H9 (cell line): ENCODE results near the gene NPTN. TPM values are rescaled to one million over a fixed set of nuclear protein-coding genes. Genes with fewer than 3 reads are reported as not detected.

Experiments used
- DNase-seq: peaks from one replicate; pipeline ENCODE4 v3.0.0-alpha.2; 2017
- H2AFZ ChIP-seq: one replicate; pipeline ENCODE4 v1.6.1; 2013; ENCODE audit warnings: mild to moderate bottlenecking, low read length, control low read depth, moderate library complexity
- H2AK5ac ChIP-seq: 2 replicates; pipeline ENCODE4 v1.6.1; 2013; ENCODE audit warnings: low read length, control low read depth, mixed read lengths; ENCODE audit not compliant: insufficient read length
- H2BK120ac ChIP-seq: one replicate; pipeline ENCODE4 v1.6.1; 2013; ENCODE audit warnings: low read depth, mild to moderate bottlenecking, low read length, control low read depth, inconsistent platforms; ENCODE audit not compliant: poor library complexity, severe bottlenecking
- H2BK12ac ChIP-seq: 2 replicates; pipeline ENCODE4 v1.6.1; 2013; ENCODE audit warnings: low read length, control low read depth, mixed read lengths, low read depth; ENCODE audit not compliant: insufficient read length
- H2BK15ac ChIP-seq: 2 replicates; pipeline ENCODE4 v1.6.1; 2013; ENCODE audit warnings: low read depth, low read length, control low read depth
- H2BK20ac ChIP-seq: one replicate; pipeline ENCODE4 v1.6.1; 2013; ENCODE audit warnings: low read depth, mild to moderate bottlenecking, low read length, control low read depth, inconsistent platforms; ENCODE audit not compliant: poor library complexity, severe bottlenecking
- H2BK5ac ChIP-seq: 2 replicates; pipeline ENCODE4 v1.6.1; 2013; ENCODE audit warnings: low read length, control low read depth, mixed read lengths; ENCODE audit not compliant: insufficient read length
- H3K14ac ChIP-seq: 2 replicates; pipeline ENCODE4 v1.6.1; 2013; ENCODE audit warnings: low read length, control low read depth; ENCODE audit not compliant: insufficient read depth
- H3K18ac ChIP-seq: 2 replicates; pipeline ENCODE4 v1.6.1; 2013; ENCODE audit warnings: low read depth, mild to moderate bottlenecking, mixed read lengths, low read length, control low read depth; ENCODE audit not compliant: insufficient read length
- H3K23ac ChIP-seq: 2 replicates; pipeline ENCODE4 v1.6.1; 2013; ENCODE audit warnings: low read length, control low read depth, mixed read lengths, low read depth; ENCODE audit not compliant: insufficient read length
- H3K23me2 ChIP-seq: 2 replicates; pipeline ENCODE4 v1.6.1; 2013; ENCODE audit warnings: low read depth, mild to moderate bottlenecking, mixed read lengths, low read length, control low read depth; ENCODE audit not compliant: insufficient read length, poor library complexity, severe bottlenecking
- H3K27ac ChIP-seq: 2 replicates; pipeline ENCODE4 v1.5.1; 2013; ENCODE audit warnings: low read length, control low read depth, mixed read lengths, low read depth; ENCODE audit not compliant: insufficient read length
- H3K27me3 ChIP-seq: 2 replicates; pipeline ENCODE4 v1.6.1; 2013; ENCODE audit warnings: low read length, control low read depth, inconsistent platforms; ENCODE audit not compliant: insufficient read depth
- H3K4ac ChIP-seq: 2 replicates; pipeline ENCODE4 v1.6.1; 2013; ENCODE audit warnings: low read depth, mild to moderate bottlenecking, control low read depth, inconsistent platforms, low read length, moderate library complexity
- H3K4me1 ChIP-seq: 2 replicates; pipeline ENCODE4 v1.6.1; 2013; ENCODE audit warnings: low read length, control low read depth, inconsistent platforms; ENCODE audit not compliant: insufficient read depth
- H3K4me2 ChIP-seq: 2 replicates; pipeline ENCODE4 v1.6.1; 2013; ENCODE audit warnings: low read length, control low read depth, mixed read lengths; ENCODE audit not compliant: insufficient read length, insufficient read depth
- H3K56ac ChIP-seq: 2 replicates; pipeline ENCODE4 v1.6.1; 2013; ENCODE audit warnings: low read depth, mild to moderate bottlenecking, mixed read lengths, low read length, control low read depth; ENCODE audit not compliant: insufficient read length
- H3K79me1 ChIP-seq: 2 replicates; pipeline ENCODE4 v1.6.1; 2013; ENCODE audit warnings: low read depth, mild to moderate bottlenecking, moderate library complexity, low read length, control low read depth, inconsistent platforms; ENCODE audit not compliant: insufficient read depth, poor library complexity, severe bottlenecking
- H3K79me2 ChIP-seq: 2 replicates; pipeline ENCODE4 v1.6.1; 2013; ENCODE audit warnings: low read length, control low read depth, inconsistent platforms; ENCODE audit not compliant: insufficient read depth
- H3K9ac ChIP-seq: 2 replicates; pipeline ENCODE4 v1.6.1; 2013; ENCODE audit warnings: low read length, control low read depth, mixed read lengths; ENCODE audit not compliant: insufficient read length; ENCODE audit errors: extremely low read depth
- H3K9me3 ChIP-seq: one replicate; pipeline ENCODE4 v1.6.1; 2013; ENCODE audit warnings: low read depth, low read length, inconsistent platforms; ENCODE audit not compliant: control insufficient read depth
- H3T11ph ChIP-seq: one replicate; pipeline ENCODE4 v1.6.1; 2013; ENCODE audit warnings: mild to moderate bottlenecking, low read length, control low read depth, inconsistent platforms
- H4K20me1 ChIP-seq: one replicate; pipeline ENCODE4 v1.6.1; 2013; ENCODE audit not compliant: control insufficient read depth, insufficient read length, insufficient read depth
- H4K5ac ChIP-seq: 2 replicates; pipeline ENCODE4 v1.6.1; 2013; ENCODE audit warnings: low read depth, mild to moderate bottlenecking, mixed read lengths, low read length, control low read depth; ENCODE audit not compliant: insufficient read length
- H4K8ac ChIP-seq: replicated peaks from 2 replicates; pipeline ENCODE4 v1.6.1; 2013; ENCODE audit warnings: low read length, control low read depth, mixed read lengths, low read depth; ENCODE audit not compliant: insufficient read length
- H4K91ac ChIP-seq: 2 replicates; pipeline ENCODE4 v1.6.1; 2013; ENCODE audit warnings: low read depth, mild to moderate bottlenecking, moderate library complexity, mixed read lengths, low read length, control low read depth; ENCODE audit not compliant: insufficient read length
- H3K27ac Mint-ChIP-seq, 3 experiments: 2 replicates in 2 of 3; 3 replicates in 1 of 3; pipeline ENCODE4 v1.8.0; 2020 to 2021; ENCODE audit warnings: mixed read lengths in 3 of 3, mild to moderate bottlenecking in 1 of 3, moderate library complexity in 1 of 3
- H3K27me3 Mint-ChIP-seq: 2 replicates; pipeline ENCODE4 v1.8.0; 2021; ENCODE audit warnings: low read depth, mild to moderate bottlenecking, moderate library complexity, mixed read lengths
- H3K36me3 Mint-ChIP-seq, 3 experiments: 2 replicates in 2 of 3; 3 replicates in 1 of 3; pipeline ENCODE4 v1.8.0; 2020 to 2021; ENCODE audit warnings: low read depth in 3 of 3, mixed read lengths in 3 of 3; ENCODE audit not compliant: insufficient read depth in 1 of 3
- H3K4me1 Mint-ChIP-seq, 2 experiments: 2 replicates each; pipeline ENCODE4 v1.8.0; 2020; ENCODE audit warnings: mixed read lengths in 2 of 2
- H3K4me3 Mint-ChIP-seq, 2 experiments: 2 replicates in 1 of 2; 3 replicates in 1 of 2; pipeline ENCODE4 v1.8.0; 2020 to 2021; ENCODE audit warnings: mild to moderate bottlenecking in 2 of 2, mixed read lengths in 2 of 2, moderate library complexity in 1 of 2
- H3K9me3 Mint-ChIP-seq, 2 experiments: 2 replicates in 1 of 2; 3 replicates in 1 of 2; pipeline ENCODE4 v1.8.0; 2020; ENCODE audit warnings: mild to moderate bottlenecking in 2 of 2, mixed read lengths in 2 of 2, moderate library complexity in 1 of 2
- WGBS: extraction: QIAGEN DNeasy Blood & Tissue Kit; methylation state at CpG from one replicate; pipeline ENCODE4 v1.1.7; 2013; ENCODE audit warnings: missing lambda C conversion rate, low lambda C conversion rate, mixed read lengths; ENCODE audit not compliant: insufficient read length; ENCODE audit errors: extremely low coverage; 5-methylcytosine and 5-hydroxymethylcytosine counted together
- total RNA-seq: library from RNA; stranded (reverse); gene quantifications from 2 replicates; pipeline ENCODE4 v1.2.1, GENCODE V29; 2021
- TF ChIP-seq, protein P1 (sequence below): fragments of 200-600 bp; sonication (generic); conservative IDR thresholded peaks from 3 replicates; pipeline ENCODE4 v1.8.0; 2021; ENCODE audit warnings: antibody characterized with exemption, mild to moderate bottlenecking

Gene NPTN
- total RNA-seq, 1 experiment from 2014 or later: 89.1 TPM

- Histone ChIP-seq H4K5ac (no peak overlapping the region), H3K18ac (peak overlapping the region; percentile 39), H2BK15ac (no peak overlapping the region), H2BK5ac (no peak overlapping the region), H3K27ac (no peak overlapping the region), H3K9me3 (no peaks in the 10 kb centered on the region), H2AK5ac (no peak overlapping the region), H3K23ac (no peak overlapping the region), H4K91ac (no peak overlapping the region), H3K9ac (no peak overlapping the region), H2AFZ (no peak overlapping the region), H3K4me2 (no peak overlapping the region), H3T11ph (no peak overlapping the region), H3K23me2 (no peaks in the 10 kb centered on the region), H3K56ac (no peak overlapping the region), H3K79me2 (peaks cover 8% of the 10 kb centered on the region; the same call in 1 of the 2 replicates), H3K4ac (no peak overlapping the region), H3K4me1 (peaks cover 18% of the 10 kb centered on the region; the same call in 1 of the 2 replicates), H3K27me3 (no peaks in the 10 kb centered on the region), H4K8ac (no peak overlapping the region), H2BK12ac (no peak overlapping the region), H4K20me1 (no peaks in the 10 kb centered on the region), H2BK120ac (no peak overlapping the region), H3K79me1 (peaks cover 15% of the 10 kb centered on the region), H2BK20ac (no peak overlapping the region), H3K14ac (peak overlapping the region; percentile 47; the same call in 1 of the 2 replicates)
- H3K36me3 Mint-ChIP-seq: peaks cover under 1 to 3% (median 1%) of the 10 kb centered on the region in 3 experiments; a peak in 4 of 7 replicates
- TF ChIP-seq, protein P1, sequence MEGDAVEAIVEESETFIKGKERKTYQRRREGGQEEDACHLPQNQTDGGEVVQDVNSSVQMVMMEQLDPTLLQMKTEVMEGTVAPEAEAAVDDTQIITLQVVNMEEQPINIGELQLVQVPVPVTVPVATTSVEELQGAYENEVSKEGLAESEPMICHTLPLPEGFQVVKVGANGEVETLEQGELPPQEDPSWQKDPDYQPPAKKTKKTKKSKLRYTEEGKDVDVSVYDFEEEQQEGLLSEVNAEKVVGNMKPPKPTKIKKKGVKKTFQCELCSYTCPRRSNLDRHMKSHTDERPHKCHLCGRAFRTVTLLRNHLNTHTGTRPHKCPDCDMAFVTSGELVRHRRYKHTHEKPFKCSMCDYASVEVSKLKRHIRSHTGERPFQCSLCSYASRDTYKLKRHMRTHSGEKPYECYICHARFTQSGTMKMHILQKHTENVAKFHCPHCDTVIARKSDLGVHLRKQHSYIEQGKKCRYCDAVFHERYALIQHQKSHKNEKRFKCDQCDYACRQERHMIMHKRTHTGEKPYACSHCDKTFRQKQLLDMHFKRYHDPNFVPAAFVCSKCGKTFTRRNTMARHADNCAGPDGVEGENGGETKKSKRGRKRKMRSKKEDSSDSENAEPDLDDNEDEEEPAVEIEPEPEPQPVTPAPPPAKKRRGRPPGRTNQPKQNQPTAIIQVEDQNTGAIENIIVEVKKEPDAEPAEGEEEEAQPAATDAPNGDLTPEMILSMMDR: no peak
- peaks cover 45 to 47% of the 10 kb centered on the region in 2 experiments for H3K4me1 Mint-ChIP-seq
- H3K9me3 Mint-ChIP-seq: no peaks in the 10 kb centered on the region
- no peak overlapping the region for H3K4me3 Mint-ChIP-seq
- no peaks in the 10 kb centered on the region for H3K27me3 Mint-ChIP-seq
- peak overlapping the region in 1 of 3 experiments; percentile 95; a peak in 1 of 7 replicates for H3K27ac Mint-ChIP-seq
- DNase-seq: no peak
- WGBS: no CpG with 5 or more reads among the region's 21 CpGs
These were observed 36.1 kb downstream of the NPTN start for GRCh38 chr15:73597036-73597638.
